Thyroid gland (tissue), 4 donors: ENCODE data around the gene TAF1A. TPM values are rescaled to one million over a fixed set of nuclear protein-coding genes. Genes with fewer than 3 reads are reported as not detected.
"Not testable (repeated sequence)": the region's sequence is repeated elsewhere in the genome, so short reads cannot be mapped to it uniquely, and the experiment has no call there.

Experiments
- DNase-seq, 2 donors: peaks; one replicate each; pipeline ENCODE4 v3.0.0-alpha.2; 2019
- H3K27ac ChIP-seq, 3 donors: fragments of 200-600 bp; sonication (generic); 1 replicate in 2 of 3; 2 replicates in 1 of 3; pipeline ENCODE4 v1.5.1; 2016 to 2019; ENCODE audit warnings: mild to moderate bottlenecking in 1 of 3, moderate library complexity in 1 of 3
- H3K27me3 ChIP-seq: fragments of 200-600 bp; sonication (generic); one replicate; pipeline ENCODE4 v1.5.1; 2019
- H3K36me3 ChIP-seq, 2 donors: fragments of 200-600 bp; sonication (generic); one replicate each; pipeline ENCODE4 v1.5.1; 2016 to 2019
- H3K4me1 ChIP-seq, 2 donors: fragments of 200-600 bp; sonication (generic); one replicate each; pipeline ENCODE4 v1.5.1; 2017 to 2019
- H3K4me3 ChIP-seq, 3 donors: fragments of 200-600 bp; sonication (generic); replicated peaks in 1 of 3; 1 replicate in 2 of 3; 2 replicates in 1 of 3; pipeline ENCODE4 v1.5.1; 2016; ENCODE audit warnings: mild to moderate bottlenecking in 1 of 3
- H3K9me3 ChIP-seq: fragments of 200-600 bp; sonication (generic); one replicate; pipeline ENCODE4 v1.5.1; 2017
- POLR2A ChIP-seq, 2 donors: fragments of 450-650 bp; IDR thresholded peaks; one replicate each; pipeline ENCODE4 v1.6.1; 2017; ENCODE audit warnings: antibody characterized with exemption in 2 of 2, mild to moderate bottlenecking in 2 of 2, moderate library complexity in 1 of 2
- WGBS, 2 donors: methylation state at CpG; one replicate each; pipeline ENCODE4 v1.1.5; 2017; 5-methylcytosine and 5-hydroxymethylcytosine counted together
- intact Hi-C: fragments of 100-400 bp; cut with DNase I; formaldehyde crosslinking; loops from one replicate; pipeline ENCODE4 v1.15.1; 2023
- total RNA-seq, 4 donors: library from RNA; depleted of rRNA; stranded (reverse); fragments of >200 nt; gene quantifications; one replicate each; pipeline ENCODE4 v1.2.3, GENCODE V29; 2016
- TF ChIP-seq, protein P1 (sequence below), 6 experiments: fragments of 200-600 bp in 3 of 6; fragments of 450-650 bp in 3 of 6; sonication (generic) in 3 of 6; IDR thresholded peaks; one replicate each; pipeline ENCODE4 v1.5.1; 2016 to 2019; ENCODE audit warnings: antibody characterized with exemption in 6 of 6, mild to moderate bottlenecking in 2 of 6, inconsistent platforms in 1 of 6, moderate library complexity in 1 of 6

The TAF1A gene
- total RNA-seq, 4 donors from 2014 or later = 7.4 to 18.4 (median 15.0) TPM

DNA sequence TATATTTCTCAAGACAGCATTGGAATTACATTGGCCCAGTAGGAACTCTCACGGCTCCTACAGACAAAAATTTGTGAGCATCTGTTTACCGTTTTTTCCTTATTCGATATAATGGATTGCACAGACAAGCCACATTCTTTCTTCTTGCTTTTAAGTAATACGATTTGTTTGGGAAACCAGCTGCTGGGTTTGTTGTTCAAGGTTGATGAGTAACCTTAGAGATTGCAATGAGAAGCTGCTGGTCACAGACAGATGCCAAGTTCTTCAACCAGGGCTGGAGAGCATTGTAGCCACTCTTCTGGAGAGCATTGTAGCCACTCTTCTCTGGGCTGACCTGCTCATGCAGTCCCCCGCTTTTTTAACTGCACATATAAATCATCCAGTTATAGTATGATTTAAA lies 26.8 kb upstream of the TAF1A start:
- H3K27me3 ChIP-seq = no peaks in the 10 kb centered on the region
- WGBS, 2 donors = 83 to 89% methylated on average over 5 of the region's 5 CpGs
- no peaks in the 10 kb centered on the region for H3K9me3 ChIP-seq
- TF ChIP-seq POLR2A (IDR thresholded peaks at IDR 0.05) = no peak
- TF ChIP-seq, protein P1, sequence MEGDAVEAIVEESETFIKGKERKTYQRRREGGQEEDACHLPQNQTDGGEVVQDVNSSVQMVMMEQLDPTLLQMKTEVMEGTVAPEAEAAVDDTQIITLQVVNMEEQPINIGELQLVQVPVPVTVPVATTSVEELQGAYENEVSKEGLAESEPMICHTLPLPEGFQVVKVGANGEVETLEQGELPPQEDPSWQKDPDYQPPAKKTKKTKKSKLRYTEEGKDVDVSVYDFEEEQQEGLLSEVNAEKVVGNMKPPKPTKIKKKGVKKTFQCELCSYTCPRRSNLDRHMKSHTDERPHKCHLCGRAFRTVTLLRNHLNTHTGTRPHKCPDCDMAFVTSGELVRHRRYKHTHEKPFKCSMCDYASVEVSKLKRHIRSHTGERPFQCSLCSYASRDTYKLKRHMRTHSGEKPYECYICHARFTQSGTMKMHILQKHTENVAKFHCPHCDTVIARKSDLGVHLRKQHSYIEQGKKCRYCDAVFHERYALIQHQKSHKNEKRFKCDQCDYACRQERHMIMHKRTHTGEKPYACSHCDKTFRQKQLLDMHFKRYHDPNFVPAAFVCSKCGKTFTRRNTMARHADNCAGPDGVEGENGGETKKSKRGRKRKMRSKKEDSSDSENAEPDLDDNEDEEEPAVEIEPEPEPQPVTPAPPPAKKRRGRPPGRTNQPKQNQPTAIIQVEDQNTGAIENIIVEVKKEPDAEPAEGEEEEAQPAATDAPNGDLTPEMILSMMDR (IDR thresholded peaks at IDR 0.05) = no peak
- no peak overlapping the region for H3K4me3 ChIP-seq
- intact Hi-C loops = no loop called here
- H3K4me1 ChIP-seq = peaks cover 0 to 9% of the 10 kb centered on the region in 2 donors
- no peaks in the 10 kb centered on the region for H3K36me3 ChIP-seq
- no peak overlapping the region for H3K27ac ChIP-seq
- DNase-seq = no peak

DNA sequence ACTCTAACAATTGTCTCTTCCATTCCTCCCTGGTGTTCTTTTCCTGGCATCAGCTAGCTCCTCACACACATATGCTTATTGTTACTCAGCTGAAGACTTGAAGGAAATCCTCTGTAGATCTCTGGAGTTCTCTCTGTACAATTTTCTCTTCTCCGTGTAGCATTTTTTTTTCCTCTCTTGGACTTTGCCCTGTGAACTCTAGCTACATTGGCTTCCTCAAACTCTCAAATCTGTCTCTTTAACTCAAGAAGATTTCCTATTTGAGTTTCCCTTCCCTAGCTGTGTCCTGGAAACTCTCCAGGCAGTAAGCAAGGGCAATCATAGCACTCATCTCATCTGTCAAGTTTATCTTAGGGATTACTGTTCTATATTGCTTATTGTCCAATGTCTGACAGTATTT lies 23.9 kb upstream of the TAF1A start:
- Histone ChIP-seq H3K4me1 (no peaks in the 10 kb centered on the region), H3K9me3 (no peaks in the 10 kb centered on the region), H3K4me3 (no peak overlapping the region), H3K36me3 (no peaks in the 10 kb centered on the region), H3K27me3 (no peaks in the 10 kb centered on the region), H3K27ac (no peak overlapping the region)
- 60 to 73% methylated on average over 1 of the region's 1 CpG for WGBS, 2 donors
- TF ChIP-seq, protein P1 (IDR thresholded peaks at IDR 0.05) = no peak
- TF ChIP-seq POLR2A (IDR thresholded peaks at IDR 0.05) = no peak
- DNase-seq = no peak
- intact Hi-C loops = no loop called here

DNA sequence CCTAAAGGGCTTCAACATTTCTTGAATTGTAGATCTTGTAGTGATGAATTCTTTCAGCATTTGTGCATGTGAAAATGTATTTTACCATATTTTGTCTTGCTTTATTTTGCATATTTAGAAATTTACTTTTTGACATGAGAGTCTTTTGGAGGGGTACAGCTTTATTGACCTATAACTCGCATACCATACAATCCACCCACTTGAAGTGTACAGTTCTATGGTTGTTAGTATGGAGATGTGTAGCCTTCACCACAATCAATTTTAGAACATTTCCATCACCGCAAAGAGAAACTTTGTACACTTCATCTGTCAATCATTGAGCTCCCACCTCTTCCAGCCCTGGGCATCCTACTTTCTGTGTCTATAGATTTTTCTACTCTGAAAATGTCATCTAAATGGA lies 21.0 kb upstream of the TAF1A start:
- Histone ChIP-seq H3K4me3 (no peak overlapping the region), H3K36me3 (no peaks in the 10 kb centered on the region), H3K27ac (no peak overlapping the region), H3K27me3 (no peaks in the 10 kb centered on the region), H3K9me3 (no peaks in the 10 kb centered on the region), H3K4me1 (no peaks in the 10 kb centered on the region)
- WGBS, 2 donors = 92 to 96% methylated on average over 2 of the region's 2 CpGs
- TF ChIP-seq, protein P1 (IDR thresholded peaks at IDR 0.05) = no peak
- no peak for TF ChIP-seq POLR2A (IDR thresholded peaks at IDR 0.05)
- intact Hi-C loops = no loop called here
- DNase-seq = no peak

DNA sequence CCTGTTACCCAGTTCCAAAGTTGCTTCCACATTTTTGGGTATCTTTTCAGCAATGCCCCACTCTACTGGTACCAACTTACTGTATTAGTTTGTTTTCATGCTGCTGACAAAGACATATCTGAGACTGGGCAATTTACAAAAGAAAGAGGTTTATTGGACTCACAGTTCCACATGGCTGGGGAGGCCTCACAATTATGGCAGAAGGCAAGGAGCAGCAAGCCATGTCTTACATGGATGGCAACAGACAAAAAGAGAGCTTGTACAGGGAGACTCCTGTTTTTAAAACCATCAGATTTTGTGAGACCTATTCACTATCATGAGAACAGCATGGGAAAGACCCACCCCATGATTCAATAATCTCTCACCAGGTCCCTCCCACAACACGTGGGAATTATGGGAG lies 19.4 kb upstream of the TAF1A start:
- 63% methylated on average over 1 of the region's 1 CpG for WGBS, 2 donors
- intact Hi-C loops, H3K36me3 ChIP-seq: not testable (repeated sequence)

DNA sequence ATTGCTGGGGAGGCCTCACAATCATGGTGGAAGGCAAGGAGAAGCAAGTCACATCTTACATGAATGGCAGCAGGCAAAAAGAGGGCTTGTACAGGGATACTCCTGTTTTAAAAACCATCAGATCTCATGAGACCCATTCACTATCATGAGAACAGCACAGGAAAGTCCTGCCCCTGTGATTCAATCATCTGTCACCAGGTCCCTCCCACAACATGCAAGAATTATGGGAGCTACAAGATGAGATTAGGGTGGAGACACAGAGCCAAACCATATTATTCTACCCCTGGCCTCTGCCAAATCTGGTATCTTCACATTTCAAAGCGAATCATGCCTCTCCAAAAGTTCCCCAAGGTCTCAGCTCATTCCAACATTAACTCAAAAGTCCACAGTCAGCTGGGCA lies 17.0 kb upstream of the TAF1A start:
- H3K9me3 ChIP-seq = no peaks in the 10 kb centered on the region
- no peaks in the 10 kb centered on the region for H3K27me3 ChIP-seq
- intact Hi-C loops = no loop called here
- no peak for DNase-seq
- no peak for TF ChIP-seq POLR2A (IDR thresholded peaks at IDR 0.05)
- TF ChIP-seq, protein P1 (IDR thresholded peaks at IDR 0.05) = no peak
- no peak overlapping the region for H3K27ac ChIP-seq
- H3K4me1 ChIP-seq = no peaks in the 10 kb centered on the region
- WGBS, 2 donors = 68 to 100% methylated on average over 1 of the region's 1 CpG
- H3K4me3 ChIP-seq = no peak overlapping the region
- no peaks in the 10 kb centered on the region for H3K36me3 ChIP-seq

More for the DNA sequence above, 19.4 kb upstream of the TAF1A start:
- H3K4me1 ChIP-seq, H3K9me3 ChIP-seq, DNase-seq, H3K27me3 ChIP-seq, H3K4me3 ChIP-seq, H3K27ac ChIP-seq: not testable (repeated sequence)

DNA sequence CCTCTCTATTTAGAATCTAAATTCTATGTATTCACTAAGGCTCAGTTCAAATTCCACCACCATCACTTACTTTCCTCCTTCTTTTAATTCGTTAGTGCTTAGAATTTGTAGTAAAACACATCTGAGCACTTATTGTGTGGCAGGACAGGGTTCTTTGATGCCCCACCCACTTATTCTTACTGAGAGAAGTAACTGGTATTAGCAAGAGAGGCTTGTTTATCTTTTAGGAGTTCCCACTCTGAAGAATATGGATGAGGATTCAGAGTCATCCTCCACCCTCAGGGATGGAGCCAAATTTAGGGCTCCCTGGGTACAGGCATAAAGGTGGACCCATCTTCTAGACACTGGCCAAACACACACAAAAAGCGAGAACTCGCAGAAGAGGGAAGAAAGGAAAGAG lies 11.5 kb upstream of the TAF1A start:
- Histone ChIP-seq H3K27me3 (no peaks in the 10 kb centered on the region), H3K9me3 (no peaks in the 10 kb centered on the region), H3K36me3 (no peaks in the 10 kb centered on the region), H3K4me3 (no peak overlapping the region), H3K4me1 (no peaks in the 10 kb centered on the region), H3K27ac (no peak overlapping the region)
- TF ChIP-seq, protein P1 (IDR thresholded peaks at IDR 0.05) = no peak
- TF ChIP-seq POLR2A (IDR thresholded peaks at IDR 0.05) = no peak
- DNase-seq = no peak
- WGBS, 2 donors = 76 to 80% methylated on average over 3 of the region's 3 CpGs
- intact Hi-C loops = no loop called here
